DND-41 (cell line): ENCODE results near the gene TSPAN11.

Experiments used
- ATAC-seq: fragments of 200-7000 bp; cut with Tn5 transposase; 3 replicates; pipeline ENCODE4 v1.9.1; 2021; ENCODE audit warnings: low read depth; ENCODE audit not compliant: insufficient read depth
- DNase-seq: peaks from one replicate; pipeline ENCODE4 v3.0.0-alpha.2; 2020
- H2AFZ ChIP-seq: 2 replicates; pipeline ENCODE4 v1.6.0; 2012; ENCODE audit warnings: low read depth, low read length
- H3K27ac ChIP-seq: 2 replicates; pipeline ENCODE4 v1.5.1; 2012; ENCODE audit warnings: low read length, inconsistent platforms
- H3K27me3 ChIP-seq: fragments of 200-600 bp; sonication (generic); 2 replicates; pipeline ENCODE4 v1.6.0; 2012; ENCODE audit warnings: low read length, mild to moderate bottlenecking, inconsistent platforms; ENCODE audit not compliant: insufficient read depth, poor library complexity
- H3K36me3 ChIP-seq: 2 replicates; pipeline ENCODE4 v1.5.1; 2012; ENCODE audit warnings: low read length, inconsistent platforms; ENCODE audit not compliant: insufficient read depth
- H3K4me1 ChIP-seq: 2 replicates; pipeline ENCODE4 v1.5.1; 2012; ENCODE audit warnings: mild to moderate bottlenecking, low read length; ENCODE audit not compliant: insufficient read depth
- H3K4me2 ChIP-seq: 2 replicates; pipeline ENCODE4 v1.6.0; 2012; ENCODE audit warnings: mild to moderate bottlenecking, moderate library complexity, low read length, inconsistent platforms; ENCODE audit not compliant: insufficient read depth
- H3K4me3 ChIP-seq, 2 experiments: fragments of 200-600 bp in 1 of 2; shearing (Covaris generic) in 1 of 2; 2 replicates each; pipeline ENCODE4 v1.5.1; 2012 to 2016; ENCODE audit warnings: inconsistent platforms in 2 of 2, low read length in 2 of 2, mild to moderate bottlenecking in 2 of 2, low read depth in 1 of 2, moderate library complexity in 1 of 2
- H3K79me2 ChIP-seq: 2 replicates; pipeline ENCODE4 v1.6.0; 2012; ENCODE audit warnings: low read length, inconsistent platforms; ENCODE audit not compliant: insufficient read depth
- H3K9ac ChIP-seq: 2 replicates; pipeline ENCODE4 v1.6.0; 2012; ENCODE audit warnings: low read depth, mild to moderate bottlenecking, inconsistent platforms, low read length, moderate library complexity
- H3K9me3 ChIP-seq: 2 replicates; pipeline ENCODE4 v1.5.1; 2012; ENCODE audit warnings: low read length, moderate library complexity, mild to moderate bottlenecking, inconsistent platforms; ENCODE audit not compliant: insufficient read depth, severe bottlenecking
- H4K20me1 ChIP-seq: 2 replicates; pipeline ENCODE4 v1.6.0; 2012; ENCODE audit warnings: low read length; ENCODE audit not compliant: insufficient read depth
- CTCF ChIP-seq: IDR thresholded peaks from 2 replicates; pipeline ENCODE4 v1.5.1; 2012; ENCODE audit warnings: borderline replicate concordance, low read length, moderate library complexity, mild to moderate bottlenecking; ENCODE audit not compliant: poor library complexity, severe bottlenecking; ENCODE audit errors: extremely low read depth
- EZH2 ChIP-seq: IDR thresholded peaks from 3 replicates; pipeline ENCODE4 v1.6.1; 2012; ENCODE audit warnings: borderline replicate concordance, low read depth, mild to moderate bottlenecking, moderate library complexity, low read length, inconsistent platforms; ENCODE audit not compliant: severe bottlenecking

The TSPAN11 gene

GRCh38 chr12:31029468-31029867, 102.9 kb downstream of the TSPAN11 start:
- no peak overlapping the region for H2AFZ ChIP-seq
- H3K9me3 ChIP-seq = no peaks in the 10 kb centered on the region
- H4K20me1 ChIP-seq = no peaks in the 10 kb centered on the region
- no peaks in the 10 kb centered on the region for H3K27me3 ChIP-seq
- no peak for DNase-seq
- no peaks in the 10 kb centered on the region for H3K79me2 ChIP-seq
- no peak overlapping the region for H3K4me2 ChIP-seq
- TF ChIP-seq CTCF (no peak), EZH2 (no peak)
- ATAC-seq = no peak
- H3K36me3 ChIP-seq = no peaks in the 10 kb centered on the region
- no peak overlapping the region for H3K4me3 ChIP-seq
- H3K27ac ChIP-seq = no peak overlapping the region
- no peak overlapping the region for H3K9ac ChIP-seq
- no peaks in the 10 kb centered on the region for H3K4me1 ChIP-seq

- Histone ChIP-seq H4K20me1 (no peaks in the 10 kb centered on the region), H3K27ac (no peak overlapping the region), H3K79me2 (no peaks in the 10 kb centered on the region), H3K4me1 (no peaks in the 10 kb centered on the region), H3K27me3 (no peaks in the 10 kb centered on the region), H3K4me2 (no peak overlapping the region), H3K9ac (no peak overlapping the region), H3K36me3 (no peaks in the 10 kb centered on the region), H3K9me3 (no peaks in the 10 kb centered on the region), H3K4me3 (no peak overlapping the region), H2AFZ (no peak overlapping the region)
- no peak for ATAC-seq
- DNase-seq = no peak
- TF ChIP-seq CTCF (no peak), EZH2 (no peak)
Observed at GRCh38 chr12:31029916-31030562, 103.5 kb downstream of the TSPAN11 start.

GRCh38 chr12:31031951-31032335, 105.4 kb downstream of the TSPAN11 start:
- Histone ChIP-seq H3K4me2 (no peak overlapping the region), H3K27ac (no peak overlapping the region), H3K79me2 (no peaks in the 10 kb centered on the region), H3K4me3 (no peak overlapping the region), H3K9me3 (no peaks in the 10 kb centered on the region), H2AFZ (no peak overlapping the region), H3K4me1 (peaks cover 8% of the 10 kb centered on the region), H4K20me1 (no peaks in the 10 kb centered on the region), H3K36me3 (no peaks in the 10 kb centered on the region), H3K9ac (no peak overlapping the region), H3K27me3 (no peaks in the 10 kb centered on the region)
- no peak for ATAC-seq
- TF ChIP-seq EZH2 = no peak
- no peak for TF ChIP-seq CTCF
- no peak for DNase-seq
